OCI-LY7 (cell line): Measurements from ENCODE around the gene DQX1. TPM values are rescaled to one million over a fixed set of nuclear protein-coding genes. Genes with fewer than 3 reads are reported as not detected.

Experiments used
- BruUV-seq: library from RNA; stranded (reverse); fragments of 400-500 nt; replicated peaks from 2 replicates; lab custom pipeline; 2021; lab: Mats Ljungman, UMichigan
- CTCF ChIA-PET: fragments of 300-600 bp; sonication (Branson Sonifier 250); formaldehyde crosslinking; loops from one replicate; lab custom pipeline; 2022; ENCODE audit warnings: antibody characterized with exemption; ENCODE audit not compliant: unreplicated experiment; lab: Charles Lee
- POLR2A ChIA-PET: fragments of 300-600 bp; sonication (Branson Sonifier 250); formaldehyde crosslinking; loops from one replicate; lab custom pipeline; 2022; ENCODE audit warnings: antibody characterized with exemption; lab: Charles Lee
- DNase-seq: peaks from one replicate; pipeline ENCODE4 v3.0.0-alpha.2; 2015; ENCODE audit warnings: low spot score
- H2AFZ ChIP-seq: fragments of 200-600 bp; sonication (generic), shearing (Covaris generic); 2 replicates; pipeline ENCODE4 v1.6.1; 2014; ENCODE audit warnings: mild to moderate bottlenecking, antibody characterized with exemption, low read length, moderate library complexity
- H3K27ac ChIP-seq: fragments of 200-600 bp; sonication (generic); 2 replicates; pipeline ENCODE4 v1.5.1; 2014; ENCODE audit warnings: mixed run types, low read depth, mild to moderate bottlenecking, moderate library complexity, low read length, inconsistent platforms; ENCODE audit not compliant: poor library complexity, severe bottlenecking
- H3K36me3 ChIP-seq: fragments of 200-600 bp; sonication (generic); 2 replicates; pipeline ENCODE4 v1.6.1; 2014; ENCODE audit warnings: mild to moderate bottlenecking, antibody characterized with exemption, low read length, moderate library complexity, mixed read lengths; ENCODE audit not compliant: insufficient read depth
- H3K4me1 ChIP-seq: fragments of 200-600 bp; sonication (generic); 2 replicates; pipeline ENCODE4 v1.5.1; 2014; ENCODE audit warnings: mild to moderate bottlenecking, low read length; ENCODE audit not compliant: insufficient read depth, poor library complexity, severe bottlenecking
- H3K4me2 ChIP-seq: fragments of 200-600 bp; sonication (generic); 2 replicates; pipeline ENCODE4 v1.6.1; 2014; ENCODE audit warnings: mild to moderate bottlenecking, low read length
- H3K4me3 ChIP-seq: fragments of 200-600 bp; sonication (generic); 2 replicates; pipeline ENCODE4 v1.5.1; 2014; ENCODE audit warnings: mild to moderate bottlenecking, low read depth, low read length; ENCODE audit not compliant: poor library complexity, severe bottlenecking
- H3K79me2 ChIP-seq: fragments of 200-600 bp; sonication (generic); 2 replicates; pipeline ENCODE4 v1.6.1; 2016; ENCODE audit warnings: low read depth, mild to moderate bottlenecking, low read length, moderate library complexity, mixed read lengths; ENCODE audit not compliant: insufficient read depth
- H3K9me2 ChIP-seq: fragments of 200-600 bp; sonication (generic); 2 replicates; pipeline ENCODE4 v1.6.1; 2016; ENCODE audit warnings: mild to moderate bottlenecking, low read length, mixed read lengths; ENCODE audit not compliant: insufficient read depth
- H3K9me3 ChIP-seq: fragments of 200-600 bp; sonication (generic); 2 replicates; pipeline ENCODE4 v1.6.1; 2014; ENCODE audit warnings: mild to moderate bottlenecking, mixed run types, low read length, mixed read lengths
- H4K20me1 ChIP-seq: fragments of 200-600 bp; sonication (generic); 2 replicates; pipeline ENCODE4 v1.6.1; 2014; ENCODE audit warnings: mild to moderate bottlenecking, antibody characterized with exemption, low read length, moderate library complexity, mixed read lengths; ENCODE audit not compliant: insufficient read depth
- CTCF ChIP-seq: fragments of 200-600 bp; sonication (generic); conservative IDR thresholded peaks from 2 replicates; pipeline ENCODE4 v1.5.1; 2014; ENCODE audit warnings: mild to moderate bottlenecking, antibody characterized with exemption, low read length, moderate library complexity, mixed read lengths
- EZH2phosphoT487 ChIP-seq: fragments of 200-600 bp; sonication (generic); IDR thresholded peaks from 2 replicates; pipeline ENCODE4 v1.6.1; 2018; ENCODE audit warnings: low read depth, borderline replicate concordance, mild to moderate bottlenecking, mixed run types, antibody characterized with exemption, low read length, moderate library complexity, mixed read lengths
- intact Hi-C: fragments of 100-400 bp; cut with micrococcal nuclease; formaldehyde crosslinking; loops from one replicate; pipeline ENCODE4 v1.10.0; 2022; ENCODE audit not compliant: unreplicated experiment
- total RNA-seq, 2 experiments: library from RNA; depleted of rRNA in 1 of 2; stranded (reverse); fragments of >200 nt in 1 of 2; shearing (Covaris generic) in 1 of 2; gene quantifications; 2 replicates each; pipeline ENCODE4 v1.2.3, GENCODE V29; 2014 to 2022

The DQX1 gene
- total RNA-seq, 2 experiments from 2014 or later = 0.32 to 0.76 TPM

- CTCF ChIA-PET = interaction anchor here (0.6 kb wide), 1 partner anchor 97 kb away, joined by 17 read pairs; no protein-coding TSS in a partner anchor
- no peaks in the 10 kb centered on the region for H4K20me1 ChIP-seq
- H3K79me2 ChIP-seq = no peaks in the 10 kb centered on the region
- H3K9me2 ChIP-seq = no peaks in the 10 kb centered on the region
- peaks cover 13% of the 10 kb centered on the region for H3K4me1 ChIP-seq
- peak within 1 kb of the TSS; percentile 80 for H3K4me2 ChIP-seq
- H3K4me3 ChIP-seq = peak within 1 kb of the TSS; percentile 94
- TF ChIP-seq CTCF (no peak), EZH2phosphoT487 (no peak)
- intact Hi-C loops = no loop called here
- peak within 1 kb of the TSS; percentile 95 for H2AFZ ChIP-seq
- no peaks in the 10 kb centered on the region for H3K36me3 ChIP-seq
- DNase-seq = peak; percentile 78
- no TSS peak for BruUV-seq
- no peak within 1 kb of the TSS for H3K27ac ChIP-seq
- POLR2A ChIA-PET = interaction anchor here (0.7 kb wide), 1 partner anchor 24 kb away, joined by 3 read pairs; no protein-coding TSS in a partner anchor
- H3K9me3 ChIP-seq = no peaks in the 10 kb centered on the region
These were observed 28.1 kb upstream of the DQX1 start, which contains the start of the genes DOK1 and LOXL3 for GRCh38 chr2:74553892-74554819. Gene DOK1, plus strand, starts transcription at chr2:74554720. Its CDS starts 35 bp downstream, at chr2:74554755. Gene LOXL3, minus strand, starts transcription at chr2:74553942. Its CDS starts 1,308 bp downstream, at chr2:74552634.

- no peaks in the 10 kb centered on the region for H3K9me2 ChIP-seq
- peaks cover 13% of the 10 kb centered on the region for H3K4me1 ChIP-seq
- no TSS peak for BruUV-seq
- H2AFZ ChIP-seq = peak overlapping the region; percentile 95
- TF ChIP-seq CTCF = no peak
- TF ChIP-seq EZH2phosphoT487 = no peak
- peak overlapping the region; percentile 80 for H3K4me2 ChIP-seq
- peak overlapping the region; percentile 94 for H3K4me3 ChIP-seq
- ChIA-PET POLR2A (no interaction called here), CTCF (no interaction called here)
- H3K36me3 ChIP-seq = no peaks in the 10 kb centered on the region
- no peaks in the 10 kb centered on the region for H3K9me3 ChIP-seq
- no peaks in the 10 kb centered on the region for H3K79me2 ChIP-seq
- no peak overlapping the region for H3K27ac ChIP-seq
- no peaks in the 10 kb centered on the region for H4K20me1 ChIP-seq
- DNase-seq = no peak
- intact Hi-C loops = no loop called here
These were observed 27.1 kb upstream of the DQX1 start for GRCh38 chr2:74552914-74553811.
